KMS-11 (cell line): Measurements from ENCODE around the gene ITPR3.

Experiments
- H2AFZ ChIP-seq: fragments of 200-600 bp; sonication (generic); 2 replicates; pipeline ENCODE4 v1.6.1; 2016; ENCODE audit warnings: antibody characterized with exemption, mixed run types, low read depth
- H3K27ac ChIP-seq: fragments of 200-600 bp; sonication (generic); 2 replicates; pipeline ENCODE4 v1.6.1; 2016; ENCODE audit warnings: mild to moderate bottlenecking, mixed run types
- H3K27me3 ChIP-seq: fragments of 200-600 bp; sonication (generic); 2 replicates; pipeline ENCODE4 v1.6.1; 2017; ENCODE audit warnings: mild to moderate bottlenecking, low read depth, mixed run types, moderate library complexity; ENCODE audit not compliant: insufficient read depth
- H3K36me3 ChIP-seq: fragments of 200-600 bp; sonication (generic); 2 replicates; pipeline ENCODE4 v1.6.1; 2017; ENCODE audit warnings: mild to moderate bottlenecking, mixed run types; ENCODE audit not compliant: insufficient read depth
- H3K4me1 ChIP-seq: fragments of 200-600 bp; sonication (generic); 2 replicates; pipeline ENCODE4 v1.6.1; 2016; ENCODE audit warnings: mild to moderate bottlenecking, low read depth, mixed run types; ENCODE audit not compliant: poor library complexity, severe bottlenecking
- H3K4me2 ChIP-seq: fragments of 200-600 bp; sonication (generic); 2 replicates; pipeline ENCODE4 v1.7.0; 2016; ENCODE audit warnings: mild to moderate bottlenecking, mixed run types
- H3K4me3 ChIP-seq: fragments of 200-600 bp; sonication (generic); IDR thresholded peaks from 2 replicates; pipeline ENCODE4 v1.6.1; 2017; ENCODE audit warnings: low read depth, low read length, mixed read lengths; ENCODE audit not compliant: insufficient read depth
- H3K79me2 ChIP-seq: fragments of 200-600 bp; sonication (generic); 2 replicates; pipeline ENCODE4 v1.6.1; 2016; ENCODE audit warnings: low read depth, mixed run types; ENCODE audit not compliant: insufficient read depth
- H3K9ac ChIP-seq: fragments of 200-600 bp; sonication (generic); 2 replicates; pipeline ENCODE4 v1.6.1; 2016; ENCODE audit warnings: mild to moderate bottlenecking, mixed run types
- H4K20me1 ChIP-seq: fragments of 200-600 bp; sonication (generic); 2 replicates; pipeline ENCODE4 v1.6.1; 2016; ENCODE audit warnings: mild to moderate bottlenecking, mixed run types; ENCODE audit not compliant: insufficient read depth
- CTCF ChIP-seq: fragments of 200-600 bp; sonication (generic); conservative IDR thresholded peaks from 2 replicates; pipeline ENCODE4 v1.6.1; 2017; ENCODE audit warnings: low read depth, mild to moderate bottlenecking, antibody characterized with exemption, low read length, moderate library complexity, mixed read lengths

ITPR3 gene

GRCh38 chr6:33676416-33677142, 55.5 kb downstream of the ITPR3 start:
- Histone ChIP-seq H4K20me1 (no peaks in the 10 kb centered on the region), H3K9ac (no peak overlapping the region), H3K79me2 (no peaks in the 10 kb centered on the region), H3K27ac (no peak overlapping the region), H3K4me3 (no peak overlapping the region), H2AFZ (no peak overlapping the region), H3K27me3 (no peaks in the 10 kb centered on the region), H3K4me2 (no peak overlapping the region), H3K36me3 (no peaks in the 10 kb centered on the region), H3K4me1 (no peaks in the 10 kb centered on the region)
- no peak for TF ChIP-seq CTCF

- H4K20me1 ChIP-seq = no peaks in the 10 kb centered on the region
- H3K4me3 ChIP-seq = no peak overlapping the region
- H3K36me3 ChIP-seq = no peaks in the 10 kb centered on the region
- no peak for TF ChIP-seq CTCF
- H3K79me2 ChIP-seq = no peaks in the 10 kb centered on the region
- no peak overlapping the region for H3K9ac ChIP-seq
- no peaks in the 10 kb centered on the region for H3K4me1 ChIP-seq
- no peaks in the 10 kb centered on the region for H3K27me3 ChIP-seq
- no peak overlapping the region for H3K4me2 ChIP-seq
- no peak overlapping the region for H2AFZ ChIP-seq
- H3K27ac ChIP-seq = no peak overlapping the region
Observed at GRCh38 chr6:33677143-33677660, 56.1 kb downstream of the ITPR3 start.

- no peak overlapping the region for H3K4me3 ChIP-seq
- no peaks in the 10 kb centered on the region for H4K20me1 ChIP-seq
- H3K4me1 ChIP-seq = no peaks in the 10 kb centered on the region
- no peak overlapping the region for H3K4me2 ChIP-seq
- no peak overlapping the region for H2AFZ ChIP-seq
- no peaks in the 10 kb centered on the region for H3K79me2 ChIP-seq
- H3K27ac ChIP-seq = no peak overlapping the region
- no peaks in the 10 kb centered on the region for H3K36me3 ChIP-seq
- no peak for TF ChIP-seq CTCF
- no peak overlapping the region for H3K9ac ChIP-seq
- H3K27me3 ChIP-seq = no peaks in the 10 kb centered on the region
Observed at GRCh38 chr6:33677689-33678088, 56.6 kb downstream of the ITPR3 start.

- Histone ChIP-seq H3K79me2 (no peaks in the 10 kb centered on the region), H3K4me2 (no peak overlapping the region), H3K9ac (no peak overlapping the region), H3K36me3 (no peaks in the 10 kb centered on the region), H3K27me3 (no peaks in the 10 kb centered on the region), H3K27ac (no peak overlapping the region), H2AFZ (no peak overlapping the region), H4K20me1 (no peaks in the 10 kb centered on the region), H3K4me1 (no peaks in the 10 kb centered on the region), H3K4me3 (no peak overlapping the region)
- TF ChIP-seq CTCF = no peak
Observed at GRCh38 chr6:33678233-33678931, 57.3 kb downstream of the ITPR3 start.
